IMR-90 (cell line): ENCODE measurements around the gene B3GALT4.

Source experiments
- CEBPB ChIP-seq: IDR thresholded peaks from 2 replicates; pipeline ENCODE4 v1.6.1; 2012; ENCODE audit warnings: low read depth, low read length, improper control_type of control experiment
- CHD1 ChIP-seq: IDR thresholded peaks from 2 replicates; pipeline ENCODE4 v1.6.1; 2012; ENCODE audit warnings: low read depth, low read length, improper control_type of control experiment
- CTCF ChIP-seq: conservative IDR thresholded peaks from 2 replicates; pipeline ENCODE4 v1.5.1; 2012; ENCODE audit warnings: mild to moderate bottlenecking, low read depth, low read length, improper control_type of control experiment
- MAZ ChIP-seq: IDR thresholded peaks from 2 replicates; pipeline ENCODE4 v1.6.1; 2012; ENCODE audit warnings: low read depth, mild to moderate bottlenecking, low read length, improper control_type of control experiment, moderate library complexity, borderline replicate concordance
- MXI1 ChIP-seq: IDR thresholded peaks from 2 replicates; pipeline ENCODE4 v1.6.1; 2012; ENCODE audit warnings: low read depth, mild to moderate bottlenecking, low read length, moderate library complexity, borderline replicate concordance
- POLR2A ChIP-seq: IDR thresholded peaks from 2 replicates; pipeline ENCODE4 v1.6.1; 2012; ENCODE audit warnings: mild to moderate bottlenecking, low read depth, low read length
- RAD21 ChIP-seq: IDR thresholded peaks from 2 replicates; pipeline ENCODE4 v1.6.1; 2012; ENCODE audit warnings: low read length, improper control_type of control experiment
- RCOR1 ChIP-seq: IDR thresholded peaks from 2 replicates; pipeline ENCODE4 v1.6.1; 2012; ENCODE audit warnings: mild to moderate bottlenecking, low read length, improper control_type of control experiment; ENCODE audit not compliant: insufficient replicate concordance
- RFX5 ChIP-seq: IDR thresholded peaks from 2 replicates; pipeline ENCODE4 v1.8.0; 2012; ENCODE audit warnings: low read depth, mild to moderate bottlenecking, low read length, moderate library complexity
- USF2 ChIP-seq: fragments of 150-350 bp; IDR thresholded peaks from 2 replicates; pipeline ENCODE4 v1.6.1; 2017; ENCODE audit warnings: mild to moderate bottlenecking, antibody characterized with exemption, low read length, low read depth

GRCh38 chr6:33288921-33289783 is 12.2 kb downstream of the B3GALT4 start, which contains the start of the genes PFDN6 and WDR46:
- TF ChIP-seq RFX5: no peak
- no peak for TF ChIP-seq CTCF
- no peak for TF ChIP-seq MAZ
- TF ChIP-seq POLR2A: 0 out of 2 replicates have a peak, but pooled peaks have one; percentile 15
- peak; percentile 21; the same call in 1 of the 2 replicates for TF ChIP-seq USF2
- TF ChIP-seq MXI1: peak; percentile 99
- no peak for TF ChIP-seq CHD1
- no peak for TF ChIP-seq RAD21
- TF ChIP-seq CEBPB: peak; percentile 63; the same call in 1 of the 2 replicates
- no peak for TF ChIP-seq RCOR1
